Endothelial cell of umbilical vein (primary cell): ENCODE data around the gene TRPC6. TPM values are rescaled to one million over a fixed set of nuclear protein-coding genes. Genes with fewer than 3 reads are reported as not detected.

ENCODE experiments used
- BruUV-seq: library from RNA; stranded (reverse); fragments of 400-500 nt; replicated peaks from 2 replicates; lab custom pipeline; 2021; lab: Mats Ljungman, UMichigan
- CTCF ChIA-PET: fragments of 300-600, 350-600 bp; sonication (Branson Sonifier 250); formaldehyde crosslinking; loops from one replicate; lab custom pipeline; 2021; ENCODE audit warnings: antibody characterized with exemption, inconsistent platforms; lab: Charles Lee
- POLR2A ChIA-PET: fragments of 300-600, 350-600 bp; sonication (Branson Sonifier 250); formaldehyde crosslinking; loops from one replicate; lab custom pipeline; 2021; ENCODE audit warnings: antibody characterized with exemption, inconsistent platforms; lab: Charles Lee
- DNase-seq: peaks from one replicate; pipeline ENCODE4 v3.0.0-alpha.2; 2011; ENCODE audit warnings: low read depth, low spot score
- FAIRE-seq: peaks from 2 replicates; lab custom pipeline; 2011; peaks lifted over from hg19 to GRCh38; lab: Jason Lieb, UNC
- H2AFZ ChIP-seq: 2 replicates; pipeline ENCODE4 v1.6.0; 2012; ENCODE audit warnings: low read depth, low read length, control low read depth, inconsistent platforms
- H3K27ac ChIP-seq: 2 replicates; pipeline ENCODE4 v1.5.1; 2011; ENCODE audit warnings: low read depth, mild to moderate bottlenecking, control low read depth, low read length, moderate library complexity; ENCODE audit not compliant: insufficient read depth
- H3K27me3 ChIP-seq, 2 experiments: 2 replicates each; pipeline versions ENCODE4 v1.6.0 to v1.6.1; 2011; ENCODE audit warnings: low read length in 2 of 2, mixed read lengths in 1 of 2; ENCODE audit not compliant: control insufficient read depth in 2 of 2, insufficient read depth in 2 of 2
- H3K36me3 ChIP-seq, 2 experiments: 2 replicates in 1 of 2; 3 replicates in 1 of 2; pipeline ENCODE4 v1.5.1; 2011; ENCODE audit warnings: low read length in 2 of 2, mild to moderate bottlenecking in 1 of 2, moderate library complexity in 1 of 2; ENCODE audit not compliant: control insufficient read depth in 2 of 2, insufficient read depth in 2 of 2; ENCODE audit errors: extremely low read depth in 1 of 2
- H3K4me1 ChIP-seq: 3 replicates; pipeline ENCODE4 v1.5.1; 2011; ENCODE audit warnings: mild to moderate bottlenecking, low read length; ENCODE audit not compliant: control insufficient read depth, insufficient read depth; ENCODE audit errors: extremely low read depth
- H3K4me2 ChIP-seq: 2 replicates; pipeline ENCODE4 v1.6.1; 2011; ENCODE audit warnings: low read length, control low read depth, mixed read lengths; ENCODE audit not compliant: insufficient read depth
- H3K4me3 ChIP-seq, 3 experiments: fragments of 200-600 bp in 1 of 3; sonication (generic), shearing (Covaris generic) in 1 of 3; replicated peaks in 1 of 3; 2 replicates each; pipeline ENCODE4 v1.5.1; 2011 to 2016; ENCODE audit warnings: control low read depth in 3 of 3, low read length in 3 of 3, mild to moderate bottlenecking in 2 of 3, inconsistent platforms in 1 of 3, low read depth in 1 of 3, moderate library complexity in 1 of 3; ENCODE audit not compliant: insufficient read depth in 1 of 3
- H3K79me2 ChIP-seq: 2 replicates; pipeline ENCODE4 v1.6.0; 2012; ENCODE audit warnings: low read length, inconsistent platforms; ENCODE audit not compliant: control insufficient read depth, insufficient read depth
- H3K9ac ChIP-seq: replicated peaks from 2 replicates; pipeline ENCODE3; 2011; ENCODE audit warnings: low read length, control low read depth; ENCODE audit not compliant: insufficient read depth; ENCODE audit errors: extremely low read depth
- H3K9me1 ChIP-seq: replicated peaks from 3 replicates; pipeline ENCODE4 v1.6.0; 2011; ENCODE audit warnings: mild to moderate bottlenecking, low read length; ENCODE audit not compliant: control insufficient read depth, insufficient read depth; ENCODE audit errors: extremely low read depth
- H3K9me3 ChIP-seq: replicated peaks from 2 replicates; pipeline ENCODE4 v1.5.1; 2012; ENCODE audit warnings: low read length, inconsistent platforms; ENCODE audit not compliant: control insufficient read depth, insufficient read depth
- H4K20me1 ChIP-seq: replicated peaks from 2 replicates; pipeline ENCODE3; 2011; ENCODE audit warnings: mild to moderate bottlenecking, low read length; ENCODE audit not compliant: control insufficient read depth, insufficient read depth; ENCODE audit errors: extremely low read depth
- EZH2 ChIP-seq: IDR thresholded peaks from 2 replicates; pipeline ENCODE4 v1.6.1; 2012; ENCODE audit warnings: borderline replicate concordance, low read depth, mild to moderate bottlenecking, moderate library complexity, low read length, inconsistent platforms; ENCODE audit not compliant: severe bottlenecking
- FOS ChIP-seq: IDR thresholded peaks from 2 replicates; pipeline ENCODE4 v1.6.1; 2011; ENCODE audit warnings: mild to moderate bottlenecking, low read length, moderate library complexity, borderline replicate concordance; ENCODE audit not compliant: insufficient read depth
- GATA2 ChIP-seq: IDR thresholded peaks from 2 replicates; pipeline ENCODE4 v1.7.0; 2011; ENCODE audit warnings: low read depth, mild to moderate bottlenecking, moderate library complexity, mixed read lengths, low read length; ENCODE audit not compliant: insufficient read length, insufficient read depth
- MYC ChIP-seq: IDR thresholded peaks from one replicate; pipeline ENCODE4 v1.6.1; 2011; ENCODE audit warnings: mild to moderate bottlenecking, low read depth, low read length
- POLR2A ChIP-seq: IDR thresholded peaks from 2 replicates; pipeline ENCODE4 v1.6.1; 2012; ENCODE audit warnings: low read depth, mild to moderate bottlenecking, control low read depth, low read length
- POLR2AphosphoS5 ChIP-seq: IDR thresholded peaks from 2 replicates; pipeline ENCODE4 v1.6.1; 2012; ENCODE audit warnings: low read depth, mild to moderate bottlenecking, control low read depth, low read length, moderate library complexity; ENCODE audit not compliant: insufficient read depth
- dilution Hi-C: fragments of 300-500 bp; cut with MboI; formaldehyde crosslinking; loops from one replicate; pipeline ENCODE4 v1.15.0; 2019; ENCODE audit warnings: low sequenced_read_pairs; ENCODE audit not compliant: extremely low pct_ligation_motif_present
- intact Hi-C: fragments of 100-400 bp; cut with micrococcal nuclease; formaldehyde crosslinking; loops from one replicate; pipeline ENCODE4 v1.10.0; 2022
- polyA plus RNA-seq, 4 experiments: library from polyadenylated mRNA; depleted of rRNA in 3 of 4; stranded (reverse) in 3 of 4; unstranded in 1 of 4; fragments of >200 nt; gene quantifications; 2 replicates each; pipeline versions ENCODE4 v1.2.1 to v1.2.3, GENCODE V29; 2011 to 2012; ENCODE audit warnings: missing spikeins in 1 of 4
- total RNA-seq: library from RNA; stranded (reverse); gene quantifications from 2 replicates; pipeline ENCODE4 v1.2.3, GENCODE V29; 2021

Gene TRPC6
- total and polyA plus RNA-seq, 2 donors (not counting 3 experiments of a cell fraction or from before 2014, with no cell fraction given): not detected

DNA sequence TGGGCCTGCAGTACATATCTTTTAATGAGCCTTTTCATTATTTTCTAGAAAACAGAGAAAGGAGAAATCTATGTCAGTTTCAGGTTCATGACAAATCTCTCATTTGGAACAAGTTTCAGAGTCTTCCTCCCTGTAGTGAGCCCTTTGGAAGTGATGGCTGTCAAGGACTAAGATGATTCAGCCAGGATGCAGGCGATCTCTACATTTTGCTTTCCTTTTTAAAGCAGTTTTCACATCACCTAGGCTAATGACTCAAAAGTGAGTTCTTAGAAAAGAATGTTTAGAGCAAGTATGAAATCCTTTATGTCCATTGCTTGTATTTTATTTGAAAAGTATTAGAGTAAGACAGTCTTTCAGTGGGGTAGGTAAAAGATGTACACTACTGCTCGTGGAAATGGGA is 130.1 kb downstream of the TRPC6 start:
- H3K4me1 ChIP-seq: no peaks in the 10 kb centered on the region
- no peak for TF ChIP-seq GATA2
- H3K79me2 ChIP-seq: no peaks in the 10 kb centered on the region
- no peaks in the 10 kb centered on the region for H3K9me3 ChIP-seq
- H3K36me3 ChIP-seq: no peaks in the 10 kb centered on the region
- no peak for DNase-seq
- H4K20me1 ChIP-seq: no peaks in the 10 kb centered on the region
- no peak overlapping the region for H2AFZ ChIP-seq
- FAIRE-seq: no peak
- no peak overlapping the region for H3K4me2 ChIP-seq
- dilution Hi-C loops (no loop called here), intact Hi-C loops (no loop called here)
- no peak overlapping the region for H3K9ac ChIP-seq
- no peak overlapping the region for H3K27ac ChIP-seq
- no peaks in the 10 kb centered on the region for H3K27me3 ChIP-seq
- no peaks in the 10 kb centered on the region for H3K9me1 ChIP-seq
- CTCF ChIA-PET: no interaction called here
- POLR2A ChIA-PET: interaction anchor here (0.6 kb wide), 1 partner anchor 305 kb away, joined by 3 read pairs; no protein-coding TSS in a partner anchor
- BruUV-seq: no TSS peak
- H3K4me3 ChIP-seq: no peak overlapping the region

GRCh38 chr11:101448881-101449442 is 134.8 kb downstream of the TRPC6 start:
- Histone ChIP-seq H3K9me3 (no peaks in the 10 kb centered on the region), H3K27me3 (no peaks in the 10 kb centered on the region), H3K9ac (no peak overlapping the region), H3K4me2 (no peak overlapping the region), H3K36me3 (no peaks in the 10 kb centered on the region), H4K20me1 (no peaks in the 10 kb centered on the region), H3K27ac (no peak overlapping the region), H3K4me3 (no peak overlapping the region), H3K79me2 (no peaks in the 10 kb centered on the region), H3K9me1 (no peaks in the 10 kb centered on the region), H2AFZ (no peak overlapping the region), H3K4me1 (no peaks in the 10 kb centered on the region)
- POLR2A ChIA-PET: no interaction called here
- DNase-seq (no peak), FAIRE-seq (no peak)
- dilution Hi-C loops: no loop called here
- BruUV-seq: no TSS peak
- CTCF ChIA-PET: no interaction called here
- intact Hi-C loops: no loop called here
- TF ChIP-seq POLR2A (no peak), POLR2AphosphoS5 (no peak), MYC (no peak), FOS (no peak), EZH2 (no peak)
